ENCODE results near the gene TMEFF2.
A peak's percentile ranks its signal among the peaks of the same experiment; 100 is the strongest.

The TMEFF2 gene

GRCh38 chr2:191983186-191983585, 211.5 kb downstream of the TMEFF2 start:
- no peak for TF ChIP-seq CTCF (conservative IDR thresholded peaks at IDR 0.05; ENCODE audit: low read length)
- H3K4me3 ChIP-seq (ENCODE audit: low read length): no peak overlapping the region
- no peak for DNase-seq (ENCODE audit: low read depth)

GRCh38 chr2:191981706-191982105, 213.0 kb downstream of the TMEFF2 start:
- no peak for DNase-seq (ENCODE audit: low read depth)
- TF ChIP-seq CTCF (conservative IDR thresholded peaks at IDR 0.05; ENCODE audit: low read length): no peak
- no peak overlapping the region for H3K4me3 ChIP-seq (ENCODE audit: low read length)

GRCh38 chr2:191980483-191980882, 214.2 kb downstream of the TMEFF2 start:
- DNase-seq (ENCODE audit: low read depth): peak; percentile 61
- no peak overlapping the region for H3K4me3 ChIP-seq (ENCODE audit: low read length)
- TF ChIP-seq CTCF (conservative IDR thresholded peaks at IDR 0.05; ENCODE audit: low read length): no peak

- DNase-seq (ENCODE audit: low read depth): no peak
- H3K4me3 ChIP-seq (ENCODE audit: low read length): no peak overlapping the region
- no peak for TF ChIP-seq CTCF (conservative IDR thresholded peaks at IDR 0.05; ENCODE audit: low read length)
Measured at GRCh38 chr2:191979221-191979730, 215.5 kb downstream of the TMEFF2 start.

- no peak for TF ChIP-seq CTCF (conservative IDR thresholded peaks at IDR 0.05; ENCODE audit: low read length)
- peak; percentile 17 for DNase-seq (ENCODE audit: low read depth)
- no peak overlapping the region for H3K4me3 ChIP-seq (ENCODE audit: low read length)
Measured at GRCh38 chr2:191977754-191978153, 217.0 kb downstream of the TMEFF2 start.

- no peak for TF ChIP-seq CTCF (conservative IDR thresholded peaks at IDR 0.05; ENCODE audit: low read length)
- H3K4me3 ChIP-seq (ENCODE audit: low read length): no peak overlapping the region
- DNase-seq (ENCODE audit: low read depth): peak; percentile 31
Measured at GRCh38 chr2:191976436-191976835, 218.3 kb downstream of the TMEFF2 start.

- H3K4me3 ChIP-seq (ENCODE audit: low read length): no peak overlapping the region
- no peak for TF ChIP-seq CTCF (conservative IDR thresholded peaks at IDR 0.05; ENCODE audit: low read length)
- DNase-seq (ENCODE audit: low read depth): no peak
Measured at GRCh38 chr2:191974676-191975075, 220.1 kb downstream of the TMEFF2 start.

Measured in AG10803 (cell line).